ENCODE measurements around the gene SUPT6H.
"Not testable (repeated sequence)": the region's sequence is repeated elsewhere in the genome, so short reads cannot be mapped to it uniquely, and the experiment has no call there.

DNA sequence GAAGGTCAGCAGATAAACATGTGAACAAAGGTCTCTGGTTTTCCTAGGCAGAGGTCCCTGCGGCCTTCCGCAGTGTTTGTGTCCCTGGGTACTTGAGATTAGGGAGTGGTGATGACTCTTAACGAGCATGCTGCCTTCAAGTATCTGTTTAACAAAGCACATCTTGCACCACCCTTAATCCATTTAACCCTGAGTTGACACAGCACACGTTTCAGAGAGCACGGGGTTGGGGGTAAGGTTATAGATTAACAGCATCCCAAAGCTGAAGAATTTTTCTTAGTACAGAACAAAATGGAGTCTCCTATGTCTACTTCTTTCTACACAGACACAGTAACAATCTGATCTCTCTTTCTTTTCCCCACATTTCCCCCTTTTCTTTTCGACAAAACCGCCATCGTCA lies 3.7 kb upstream of the SUPT6H start:
- TF ChIP-seq, protein P1, sequence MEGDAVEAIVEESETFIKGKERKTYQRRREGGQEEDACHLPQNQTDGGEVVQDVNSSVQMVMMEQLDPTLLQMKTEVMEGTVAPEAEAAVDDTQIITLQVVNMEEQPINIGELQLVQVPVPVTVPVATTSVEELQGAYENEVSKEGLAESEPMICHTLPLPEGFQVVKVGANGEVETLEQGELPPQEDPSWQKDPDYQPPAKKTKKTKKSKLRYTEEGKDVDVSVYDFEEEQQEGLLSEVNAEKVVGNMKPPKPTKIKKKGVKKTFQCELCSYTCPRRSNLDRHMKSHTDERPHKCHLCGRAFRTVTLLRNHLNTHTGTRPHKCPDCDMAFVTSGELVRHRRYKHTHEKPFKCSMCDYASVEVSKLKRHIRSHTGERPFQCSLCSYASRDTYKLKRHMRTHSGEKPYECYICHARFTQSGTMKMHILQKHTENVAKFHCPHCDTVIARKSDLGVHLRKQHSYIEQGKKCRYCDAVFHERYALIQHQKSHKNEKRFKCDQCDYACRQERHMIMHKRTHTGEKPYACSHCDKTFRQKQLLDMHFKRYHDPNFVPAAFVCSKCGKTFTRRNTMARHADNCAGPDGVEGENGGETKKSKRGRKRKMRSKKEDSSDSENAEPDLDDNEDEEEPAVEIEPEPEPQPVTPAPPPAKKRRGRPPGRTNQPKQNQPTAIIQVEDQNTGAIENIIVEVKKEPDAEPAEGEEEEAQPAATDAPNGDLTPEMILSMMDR (IDR thresholded peaks at IDR 0.05) = not testable (repeated sequence)
- not testable (repeated sequence) for TF ChIP-seq POLR2A (IDR thresholded peaks at IDR 0.05)

Measured in testis (tissue), 2 donors.